ENCODE data around the gene ELP1. TPM values are rescaled to one million over a fixed set of nuclear protein-coding genes. Genes with fewer than 3 reads are reported as not detected.

The ELP1 gene
- total RNA-seq, 1 donor from 2014 or later = 24.7 TPM

DNA sequence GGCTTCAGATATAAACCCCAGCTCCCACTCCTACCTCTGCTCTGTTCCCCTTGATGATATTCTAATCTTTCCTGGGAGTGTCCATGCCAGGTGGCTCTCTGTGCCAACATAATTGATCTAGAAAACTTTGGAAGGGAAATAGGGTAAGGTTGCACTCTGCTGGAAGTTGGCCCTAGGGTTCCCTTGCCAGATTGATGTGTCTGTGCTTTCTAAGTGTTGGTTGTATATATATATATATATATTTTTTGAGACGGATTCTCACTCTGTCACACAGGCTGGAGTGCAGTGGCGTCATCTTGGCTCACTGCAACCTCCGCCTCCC lies 101.8 kb downstream of the ELP1 start:
- no peaks in the 10 kb centered on the region for H3K27me3 ChIP-seq (ENCODE audit: control insufficient read depth, insufficient read depth, low read length)
- no peak for TF ChIP-seq CTCF (IDR thresholded peaks at IDR 0.05; ENCODE audit: insufficient read depth, low read length, poor library complexity, severe bottlenecking)
- no peak overlapping the region for H3K4me3 ChIP-seq (ENCODE audit: low read depth, low read length)
- no peaks in the 10 kb centered on the region for H3K36me3 ChIP-seq (ENCODE audit: control insufficient read depth, insufficient read depth, low read length)
- DNase-seq (ENCODE audit: low read depth) = no peak

DNA sequence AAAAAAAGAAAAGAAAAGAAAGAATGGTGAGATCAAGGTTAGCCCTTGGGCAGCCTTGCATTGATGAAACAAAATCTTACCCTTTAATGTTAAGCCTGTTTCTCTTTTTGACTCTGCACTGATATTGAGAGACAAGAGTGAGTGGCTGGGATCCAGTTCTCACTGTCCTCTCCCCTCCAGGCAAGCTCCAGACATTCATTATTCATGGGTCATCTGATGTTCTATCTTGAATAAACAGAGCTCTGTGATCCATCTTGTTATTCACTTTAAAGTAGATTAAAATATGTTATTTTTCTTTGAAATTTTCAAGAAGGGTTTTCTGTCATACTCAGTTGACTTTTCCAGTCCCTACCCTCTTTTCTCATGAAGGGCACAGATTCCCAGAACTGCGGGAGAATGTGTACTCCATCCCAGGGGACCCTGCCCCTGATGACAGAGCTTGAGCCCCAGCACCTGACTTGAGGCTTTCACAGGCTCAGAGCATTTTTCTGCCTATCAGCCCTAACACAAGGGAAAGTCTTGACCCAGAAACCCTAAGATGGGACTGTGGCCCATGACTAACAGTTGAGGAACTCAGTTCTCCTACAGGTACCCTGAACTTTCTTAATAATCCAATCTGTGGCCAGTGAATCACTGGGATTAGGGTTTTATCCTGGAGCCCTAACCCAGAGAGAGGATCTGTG lies 102.3 kb downstream of the ELP1 start:
- TF ChIP-seq CTCF (IDR thresholded peaks at IDR 0.05; ENCODE audit: insufficient read depth, low read length, poor library complexity, severe bottlenecking) = no peak
- Histone ChIP-seq H3K4me3 (ENCODE audit: low read depth, low read length) (no peak overlapping the region), H3K27me3 (ENCODE audit: control insufficient read depth, insufficient read depth, low read length) (no peaks in the 10 kb centered on the region), H3K36me3 (ENCODE audit: control insufficient read depth, insufficient read depth, low read length) (no peaks in the 10 kb centered on the region)
- DNase-seq (ENCODE audit: low read depth) = no peak

- no peak for DNase-seq (ENCODE audit: low read depth)
- TF ChIP-seq CTCF (IDR thresholded peaks at IDR 0.05; ENCODE audit: insufficient read depth, low read length, poor library complexity, severe bottlenecking) = no peak
Observed at GRCh38 chr9:108830272-108830671, 103.7 kb downstream of the ELP1 start.

GRCh38 chr9:108823829-108824228 lies 110.1 kb downstream of the ELP1 start:
- DNase-seq (ENCODE audit: low read depth) = no peak
- no peak for TF ChIP-seq CTCF (IDR thresholded peaks at IDR 0.05; ENCODE audit: insufficient read depth, low read length, poor library complexity, severe bottlenecking)
- Histone ChIP-seq H3K4me3 (ENCODE audit: low read depth, low read length) (no peak overlapping the region), H3K27me3 (ENCODE audit: control insufficient read depth, insufficient read depth, low read length) (no peaks in the 10 kb centered on the region), H3K36me3 (ENCODE audit: control insufficient read depth, insufficient read depth, low read length) (no peaks in the 10 kb centered on the region)

More at GRCh38 chr9:108830272-108830671, 103.7 kb downstream of the ELP1 start:
- Histone ChIP-seq H3K36me3 (ENCODE audit: control insufficient read depth, insufficient read depth, low read length) (no peaks in the 10 kb centered on the region), H3K27me3 (ENCODE audit: control insufficient read depth, insufficient read depth, low read length) (no peaks in the 10 kb centered on the region), H3K4me3 (ENCODE audit: low read depth, low read length) (no peak overlapping the region)

Other genes with a start within 250 kb of the ELP1 start
- gene ACTL7B, start 78.1 kb downstream of the ELP1 start, total RNA-seq = not detected in 2 replicates
- gene ACTL7A, start 71.9 kb downstream of the ELP1 start, total RNA-seq = not detected in 2 replicates
- gene ABITRAM, start 276 bp upstream of the ELP1 start, total RNA-seq = 10.6 and 12.0 TPM in 2 replicates
- 20.3 and 24.7 TPM in 2 replicates for gene CTNNAL1, start 79.4 kb upstream of the ELP1 start, total RNA-seq
- gene TMEM245, start 185.8 kb upstream of the ELP1 start, total RNA-seq = 42.0 and 44.5 TPM in 2 replicates
- gene FRRS1L, start 233.1 kb upstream of the ELP1 start, total RNA-seq = under 0.01 and 0.14 TPM in 2 replicates